OCI-LY7 (cell line): ENCODE data around the gene SLC5A11.
"Not testable (repeated sequence)": the region's sequence is repeated elsewhere in the genome, so short reads cannot be mapped to it uniquely, and the experiment has no call there.

ENCODE experiments used
- CTCF ChIP-seq: fragments of 200-600 bp; sonication (generic); conservative IDR thresholded peaks from 2 replicates; pipeline ENCODE4 v1.5.1; 2014; ENCODE audit warnings: mild to moderate bottlenecking, antibody characterized with exemption, low read length, moderate library complexity, mixed read lengths
- EZH2phosphoT487 ChIP-seq: fragments of 200-600 bp; sonication (generic); IDR thresholded peaks from 2 replicates; pipeline ENCODE4 v1.6.1; 2018; ENCODE audit warnings: low read depth, borderline replicate concordance, mild to moderate bottlenecking, mixed run types, antibody characterized with exemption, low read length, moderate library complexity, mixed read lengths

- not testable (repeated sequence) for TF ChIP-seq CTCF, EZH2phosphoT487
Measured at GRCh38 chr16:24897522-24897921, 51.8 kb downstream of the SLC5A11 start.
